NCI-H460 (cell line): ENCODE data around the gene MAP6. TPM values are rescaled to one million over a fixed set of nuclear protein-coding genes. Genes with fewer than 3 reads are reported as not detected.

Source experiments
- small RNA-seq, 2 experiments: library from RNA; depleted of rRNA; stranded (forward); fragments of <200 nt; gene quantifications; one replicate each; pipeline ENCODE3, GENCODE V24; 2014
- total RNA-seq: library from RNA; depleted of rRNA; stranded (reverse); fragments of >200 nt; shearing (Covaris generic); gene quantifications from 2 replicates; pipeline ENCODE4 v1.2.3, GENCODE V29; 2014; rRNA removed

Gene MAP6
- total RNA-seq, 1 experiment from 2014 or later = 0.05 TPM

Small RNA genes lying within 50 kb of the gene (small RNA-seq; reads per million reads assigned to genes)
- gene AP001922.4 = 0 reads per million in 2 experiments

Other genes with a start within 250 kb of the MAP6 start
- gene KLHL35, start 235.8 kb downstream of the MAP6 start, total RNA-seq = 4.3 and 4.7 TPM in 2 replicates
- gene GDPD5, start 143.1 kb downstream of the MAP6 start, total RNA-seq = 4.0 and 6.5 TPM in 2 replicates
- 55.5 and 64.7 TPM in 2 replicates for gene SERPINH1, start 106.8 kb downstream of the MAP6 start, total RNA-seq
- gene MOGAT2, start 48.8 kb upstream of the MAP6 start, total RNA-seq = not detected in 2 replicates
- 1.9 and 3.9 TPM in 2 replicates for gene DGAT2, start 99.7 kb upstream of the MAP6 start, total RNA-seq
- gene UVRAG, start 146.2 kb upstream of the MAP6 start, total RNA-seq = 9.2 and 9.4 TPM in 2 replicates